SK-N-SH treated with all-trans-retinoic acid at 6 μM for 48 hours (cell line): ENCODE data around the gene RNF212B.
"Not testable (repeated sequence)": the region's sequence is repeated elsewhere in the genome, so short reads cannot be mapped to it uniquely, and the experiment has no call there.

ENCODE experiments used
- ATAC-seq: fragments of 200-7000 bp; cut with Tn5 transposase; 3 replicates; pipeline ENCODE4 v1.9.1; 2020; ENCODE audit warnings: mild to moderate bottlenecking, moderate library complexity
- ARNTL ChIP-seq: fragments of 450-650 bp; formaldehyde crosslinking; IDR thresholded peaks from 2 replicates; pipeline ENCODE4 v1.5.0; 2020; ENCODE audit warnings: low read depth, mild to moderate bottlenecking, moderate library complexity, borderline replicate concordance
- BACH2 ChIP-seq: fragments of 250-450 bp; sonication (Bioruptor Pico); IDR thresholded peaks from 2 replicates; pipeline ENCODE4 v1.9.0; 2021; ENCODE audit warnings: mild to moderate bottlenecking, borderline replicate concordance
- CSDC2 ChIP-seq: fragments of 250-450 bp; sonication (Bioruptor Pico); IDR thresholded peaks from 2 replicates; pipeline ENCODE4 v1.5.0; 2020; ENCODE audit warnings: mild to moderate bottlenecking, moderate library complexity
- CSRNP3 ChIP-seq: fragments of 250-450 bp; sonication (Bioruptor Pico); IDR thresholded peaks from 2 replicates; pipeline ENCODE4 v1.5.1; 2021; ENCODE audit warnings: mild to moderate bottlenecking, moderate library complexity
- ISL1 ChIP-seq: fragments of 250-450 bp; sonication (Bioruptor Pico); IDR thresholded peaks from 2 replicates; pipeline ENCODE4 v2.1.2; 2022; ENCODE audit warnings: mild to moderate bottlenecking, moderate library complexity
- OSR1 ChIP-seq: fragments of 250-450 bp; sonication (Bioruptor Pico); IDR thresholded peaks from 2 replicates; pipeline ENCODE4 v1.8.0; 2022; ENCODE audit warnings: moderate library complexity, mild to moderate bottlenecking, inconsistent platforms
- POU6F1 ChIP-seq: fragments of 250-450 bp; sonication (Bioruptor Pico); IDR thresholded peaks from 2 replicates; pipeline ENCODE4 v1.8.0; 2021; ENCODE audit warnings: low read depth, mild to moderate bottlenecking, moderate library complexity, borderline replicate concordance
- PPARA ChIP-seq: fragments of 250-450 bp; sonication (Bioruptor Pico); IDR thresholded peaks from 2 replicates; pipeline ENCODE4 v1.5.0; 2020; ENCODE audit warnings: mild to moderate bottlenecking, borderline replicate concordance
- TOX ChIP-seq: fragments of 250-450 bp; sonication (Bioruptor Pico); IDR thresholded peaks from 2 replicates; pipeline ENCODE4 v1.8.0; 2021; ENCODE audit warnings: mild to moderate bottlenecking, moderate library complexity, borderline replicate concordance
- ZC3H10 ChIP-seq: fragments of 250-450 bp; sonication (Bioruptor Pico); IDR thresholded peaks from 2 replicates; pipeline ENCODE4 v1.5.1; 2021; ENCODE audit warnings: mild to moderate bottlenecking, moderate library complexity
- ZFP3 ChIP-seq: fragments of 250-450 bp; sonication (Bioruptor Pico); IDR thresholded peaks from 2 replicates; pipeline ENCODE4 v1.5.0; 2020; ENCODE audit warnings: mild to moderate bottlenecking, moderate library complexity
- ZNF565 ChIP-seq: fragments of 450-650 bp; formaldehyde crosslinking; conservative IDR thresholded peaks from 2 replicates; pipeline ENCODE4 v1.5.0; 2020; ENCODE audit warnings: low read depth, mild to moderate bottlenecking, moderate library complexity
- ZNF70 ChIP-seq: fragments of 450-650 bp; formaldehyde crosslinking; IDR thresholded peaks from 2 replicates; pipeline ENCODE4 v1.5.0; 2020; ENCODE audit warnings: mild to moderate bottlenecking, moderate library complexity

The RNF212B gene

GRCh38 chr14:23258256-23258655 lies 20.5 kb downstream of the RNF212B start (continued):
- no peak for TF ChIP-seq CSRNP3 (CRISPR knock-in tag)
- no peak for TF ChIP-seq PPARA

DNA sequence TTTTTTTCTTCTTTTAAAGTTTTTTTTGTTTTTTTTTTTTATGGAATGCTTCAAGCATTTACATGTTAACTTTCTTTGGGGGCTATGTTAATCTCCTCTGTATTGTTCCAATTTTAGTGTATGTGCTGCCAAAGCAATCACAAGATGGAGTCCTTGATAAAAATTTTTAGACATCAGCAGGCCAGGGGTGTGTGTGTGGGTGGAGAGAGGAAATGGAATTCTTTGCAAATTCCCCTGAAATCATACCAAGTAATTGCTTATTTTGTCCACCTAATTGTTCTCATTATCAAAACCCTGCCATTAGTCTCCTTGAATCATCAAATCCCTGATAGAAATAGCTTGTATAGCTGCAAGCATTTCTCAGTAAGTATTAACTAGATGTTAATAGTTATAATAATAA lies 21.7 kb downstream of the RNF212B start:
- no peak for TF ChIP-seq ZFP3
- TF ChIP-seq BACH2, result no peak
- TF ChIP-seq ZNF70, result no peak
- no peak for TF ChIP-seq ZC3H10 (CRISPR knock-in tag)
- ATAC-seq, result no peak

- not testable (repeated sequence) for ATAC-seq
Measured at GRCh38 chr14:23260849-23261248, 23.1 kb downstream of the RNF212B start.

DNA sequence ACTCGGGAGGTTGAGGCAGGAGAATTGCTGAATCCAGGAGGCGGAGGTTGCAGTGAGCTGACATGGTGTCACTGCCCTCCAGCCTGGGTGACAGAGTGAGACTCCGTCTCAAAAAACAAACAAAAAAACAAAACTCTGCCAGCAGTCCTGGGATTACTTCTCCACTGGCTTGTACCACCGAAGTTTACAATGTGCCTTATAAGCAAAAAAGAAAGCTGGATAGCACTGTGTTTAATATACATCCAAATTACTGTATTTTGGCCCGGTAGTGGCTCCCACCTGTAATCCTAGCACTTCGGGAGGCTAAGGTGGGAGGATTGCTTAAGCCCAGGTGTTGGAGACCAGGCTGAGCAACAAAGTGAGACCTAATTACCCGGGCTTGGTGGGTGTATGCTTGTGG lies 31.5 kb downstream of the RNF212B start:
- TF ChIP-seq ISL1 (CRISPR knock-in tag) (no peak), ZC3H10 (CRISPR knock-in tag) (no peak), ZNF565 (CRISPR knock-in tag) (no peak), PPARA (no peak), POU6F1 (CRISPR knock-in tag) (no peak), CSRNP3 (CRISPR knock-in tag) (no peak), BACH2 (no peak), CSDC2 (CRISPR knock-in tag) (no peak), OSR1 (CRISPR knock-in tag) (no peak)
- ATAC-seq, result no peak

DNA sequence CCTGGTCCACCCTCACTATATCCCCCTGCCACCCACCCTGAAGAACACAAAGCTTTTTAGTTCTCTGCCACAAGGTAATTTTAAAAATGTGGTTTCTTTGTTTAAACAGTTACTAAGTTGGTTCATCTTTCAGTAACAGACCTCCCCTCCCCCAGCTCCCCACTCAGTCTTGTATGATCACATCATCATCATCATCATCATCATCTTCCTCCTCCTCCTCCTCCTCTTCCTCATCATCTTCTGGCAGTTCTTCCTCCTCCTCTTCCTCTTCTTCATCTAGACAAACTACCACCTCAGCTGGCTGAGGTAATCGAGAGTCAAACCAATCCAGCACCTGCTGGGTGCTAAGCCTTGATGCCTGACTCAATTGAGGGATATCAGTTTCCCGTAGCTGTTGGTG lies 37.7 kb downstream of the RNF212B start:
- ATAC-seq, result no peak
- TF ChIP-seq PPARA (no peak), CSDC2 (CRISPR knock-in tag) (no peak), ZNF70 (no peak), OSR1 (CRISPR knock-in tag) (no peak), ARNTL (CRISPR knock-in tag) (no peak), ZNF565 (CRISPR knock-in tag) (no peak), CSRNP3 (CRISPR knock-in tag) (no peak)

- no peak for TF ChIP-seq TOX (CRISPR knock-in tag)
- ATAC-seq, result no peak
Measured at GRCh38 chr14:23277189-23277588, 39.5 kb downstream of the RNF212B start.

GRCh38 chr14:23277928-23278327 lies 40.2 kb downstream of the RNF212B start:
- not testable (repeated sequence) for ATAC-seq

- ATAC-seq, result no peak
Measured at GRCh38 chr14:23281247-23281646, 43.5 kb downstream of the RNF212B start.

More at GRCh38 chr14:23281247-23281646, 43.5 kb downstream of the RNF212B start:
- no peak for TF ChIP-seq OSR1 (CRISPR knock-in tag)
